AG08396 (cell line): ENCODE results near the gene WNK1.
"Not testable (repeated sequence)": the region's sequence is repeated elsewhere in the genome, so short reads cannot be mapped to it uniquely, and the experiment has no call there.

ENCODE experiments used
- DNase-seq: peaks from one replicate; pipeline ENCODE4 v3.0.0; 2012; ENCODE audit warnings: low spot score, mixed read lengths

WNK1 gene

GRCh38 chr12:779745-780734 is 27.7 kb downstream of the WNK1 start:
- peak; percentile 25 for DNase-seq

- no peak for DNase-seq
Observed at GRCh38 chr12:780750-781379, 28.5 kb downstream of the WNK1 start.

- no peak for DNase-seq
Observed at GRCh38 chr12:785706-786105, 33.3 kb downstream of the WNK1 start.

DNA sequence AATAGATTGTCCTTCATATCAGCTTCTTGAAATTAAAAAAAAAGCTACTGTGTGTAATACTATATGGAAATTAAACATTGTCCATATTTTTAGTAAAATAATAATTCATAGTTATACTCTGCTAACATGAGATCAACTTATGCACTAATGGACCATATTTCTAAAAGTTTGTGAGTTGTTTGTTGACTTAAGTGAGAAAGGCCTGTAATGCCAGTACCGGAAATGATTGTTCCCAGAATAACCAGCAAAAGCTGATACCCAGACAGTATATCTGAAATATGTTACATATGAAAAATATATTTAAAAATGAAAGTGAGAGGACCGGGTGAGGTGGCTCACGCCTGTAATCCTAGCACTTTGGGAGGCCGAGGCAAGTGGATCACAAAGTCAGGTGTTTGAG is 35.9 kb downstream of the WNK1 start:
- DNase-seq: no peak

- not testable (repeated sequence) for DNase-seq
Observed at GRCh38 chr12:788762-789161, 36.4 kb downstream of the WNK1 start.

DNA sequence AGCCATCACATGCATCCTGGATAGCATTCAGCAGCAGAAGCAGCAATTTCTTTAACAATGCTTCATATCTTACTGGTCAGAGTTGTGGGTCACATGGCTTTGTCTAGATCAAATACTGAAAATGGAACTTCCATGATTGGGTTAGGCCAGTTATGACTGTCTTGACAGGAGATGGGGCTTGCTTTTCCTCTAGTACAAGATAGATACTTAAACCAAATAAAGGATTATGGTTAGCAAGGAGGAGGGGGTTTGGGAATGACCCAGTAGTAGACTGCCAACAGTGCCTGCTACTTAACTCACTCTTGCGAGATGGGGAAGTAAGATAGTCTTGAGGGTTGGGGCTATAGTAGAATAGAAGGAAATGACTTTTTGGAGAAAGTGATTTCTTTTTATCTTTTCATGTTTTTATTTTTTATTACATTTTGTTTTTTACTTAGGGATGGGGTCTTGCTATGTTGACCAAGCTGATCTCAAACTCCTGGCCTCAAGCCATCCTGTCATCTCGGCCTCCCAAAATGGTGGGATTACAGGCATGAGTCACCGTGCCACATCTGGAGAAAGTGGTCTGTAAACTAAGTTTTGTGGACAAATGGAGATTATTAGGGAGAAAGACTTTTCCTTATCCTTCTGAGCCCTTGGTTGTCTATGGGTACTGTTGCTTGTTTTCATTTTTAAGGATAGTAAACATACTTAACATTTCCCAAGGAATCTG is 37.6 kb downstream of the WNK1 start:
- DNase-seq: no peak

- no peak for DNase-seq
Observed at GRCh38 chr12:790608-791007, 38.2 kb downstream of the WNK1 start.

GRCh38 chr12:793037-793436 is 40.7 kb downstream of the WNK1 start:
- no peak for DNase-seq

- DNase-seq: no peak
Observed at GRCh38 chr12:793711-794110, 41.3 kb downstream of the WNK1 start.

DNA sequence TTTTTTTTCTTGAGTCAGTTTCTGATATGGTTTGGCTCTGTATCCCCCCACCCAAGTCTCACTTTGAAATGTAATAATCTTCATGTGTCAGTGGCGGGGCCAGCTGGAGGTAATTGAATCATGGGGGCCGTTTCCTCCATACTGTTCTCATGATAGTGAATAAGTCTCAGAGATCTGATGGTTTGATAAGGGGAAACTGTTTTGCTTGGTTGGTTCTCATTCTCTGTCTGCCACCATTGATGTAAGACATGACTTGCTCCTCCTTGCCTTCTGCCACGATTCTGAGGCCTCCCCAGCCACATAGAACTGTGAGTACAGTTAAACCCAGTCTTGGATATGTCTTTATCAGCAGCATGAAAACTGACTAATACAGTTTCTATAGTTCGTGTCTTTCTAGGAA is 42.9 kb downstream of the WNK1 start:
- DNase-seq: no peak

DNA sequence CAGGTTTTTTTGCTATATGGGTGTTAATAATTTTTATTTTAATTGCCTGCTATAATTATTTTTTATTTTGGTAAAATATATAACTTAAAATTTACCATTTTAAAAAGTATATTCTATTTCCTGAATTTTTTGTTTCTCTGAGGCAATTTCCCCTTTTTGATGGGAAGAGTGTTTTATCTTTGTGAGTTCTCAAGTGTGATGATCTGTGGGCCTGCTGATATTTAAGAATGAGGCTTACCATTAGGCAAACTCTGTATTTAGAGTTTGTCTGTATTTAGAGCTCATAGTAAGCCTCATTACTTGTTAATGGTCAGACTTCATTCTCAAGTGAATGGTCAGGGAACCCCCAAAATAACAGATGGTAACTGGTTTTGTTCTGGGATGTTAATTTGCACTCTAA is 48.0 kb downstream of the WNK1 start:
- DNase-seq: no peak

- DNase-seq: no peak
Observed at GRCh38 chr12:802242-803120, 50.1 kb downstream of the WNK1 start.

DNA sequence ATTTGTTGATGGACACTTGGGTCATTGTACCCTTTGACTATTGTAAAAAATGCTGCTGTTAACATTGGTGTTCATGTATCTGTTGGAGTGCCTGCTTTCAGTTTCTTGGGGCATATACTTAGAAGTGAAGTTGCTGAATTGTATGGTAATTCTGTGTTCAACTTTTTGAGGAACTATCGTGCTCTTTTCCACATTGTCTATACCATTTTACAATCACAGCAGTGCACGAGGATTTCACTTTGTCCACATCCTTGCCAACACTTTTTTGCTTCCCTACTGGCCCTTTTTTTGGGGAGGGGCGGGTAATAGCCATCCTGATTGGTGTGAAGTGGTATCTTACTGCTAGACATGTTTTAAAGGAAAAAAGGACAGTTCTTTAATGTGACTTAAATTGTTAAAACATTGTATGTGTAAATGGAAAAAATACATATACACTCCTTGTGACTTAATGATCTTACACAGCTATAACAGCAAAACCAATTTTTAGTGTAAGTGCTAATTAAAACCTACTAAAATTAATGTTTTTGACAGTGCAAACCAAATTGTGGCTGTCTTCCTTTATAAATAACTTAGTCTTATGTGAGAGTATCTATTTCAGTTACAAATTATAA is 52.7 kb downstream of the WNK1 start:
- DNase-seq: no peak

- DNase-seq: no peak
Observed at GRCh38 chr12:806200-806791, 53.9 kb downstream of the WNK1 start.

DNA sequence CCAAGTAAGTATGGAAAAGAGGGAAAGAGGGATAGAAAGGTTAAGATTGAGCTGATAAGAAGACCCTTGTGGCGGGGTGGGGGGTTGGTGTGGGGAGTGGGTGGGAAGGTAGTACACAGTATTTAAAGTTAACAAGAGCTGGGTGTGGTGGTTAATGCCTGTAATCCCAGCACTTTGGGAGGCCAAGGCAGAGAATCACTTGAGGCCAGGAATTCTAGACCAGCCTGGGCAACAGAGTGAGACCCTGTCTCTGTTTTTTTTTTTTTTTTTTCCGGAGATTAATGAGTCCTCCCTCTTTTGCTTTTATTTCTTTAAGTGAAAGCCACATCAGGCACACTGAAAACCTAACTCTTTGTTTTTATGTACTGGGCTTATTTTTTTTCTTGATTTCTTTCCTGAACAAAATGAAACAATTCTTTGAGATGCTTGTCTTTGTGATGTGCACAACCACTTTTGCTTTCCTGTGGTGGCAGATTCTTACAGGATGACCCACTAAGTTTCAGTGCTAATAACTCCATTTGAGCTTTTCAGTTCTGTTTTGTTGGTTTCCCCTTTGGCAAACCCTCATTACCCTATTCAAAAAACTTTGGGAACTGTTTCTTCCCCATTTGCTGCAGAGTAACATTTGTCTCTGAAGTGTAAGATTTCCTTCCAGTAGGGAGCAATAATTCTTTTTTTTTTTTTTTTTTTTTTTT is 54.8 kb downstream of the WNK1 start:
- no peak for DNase-seq

GRCh38 chr12:810116-810515 is 57.7 kb downstream of the WNK1 start:
- DNase-seq: no peak

DNA sequence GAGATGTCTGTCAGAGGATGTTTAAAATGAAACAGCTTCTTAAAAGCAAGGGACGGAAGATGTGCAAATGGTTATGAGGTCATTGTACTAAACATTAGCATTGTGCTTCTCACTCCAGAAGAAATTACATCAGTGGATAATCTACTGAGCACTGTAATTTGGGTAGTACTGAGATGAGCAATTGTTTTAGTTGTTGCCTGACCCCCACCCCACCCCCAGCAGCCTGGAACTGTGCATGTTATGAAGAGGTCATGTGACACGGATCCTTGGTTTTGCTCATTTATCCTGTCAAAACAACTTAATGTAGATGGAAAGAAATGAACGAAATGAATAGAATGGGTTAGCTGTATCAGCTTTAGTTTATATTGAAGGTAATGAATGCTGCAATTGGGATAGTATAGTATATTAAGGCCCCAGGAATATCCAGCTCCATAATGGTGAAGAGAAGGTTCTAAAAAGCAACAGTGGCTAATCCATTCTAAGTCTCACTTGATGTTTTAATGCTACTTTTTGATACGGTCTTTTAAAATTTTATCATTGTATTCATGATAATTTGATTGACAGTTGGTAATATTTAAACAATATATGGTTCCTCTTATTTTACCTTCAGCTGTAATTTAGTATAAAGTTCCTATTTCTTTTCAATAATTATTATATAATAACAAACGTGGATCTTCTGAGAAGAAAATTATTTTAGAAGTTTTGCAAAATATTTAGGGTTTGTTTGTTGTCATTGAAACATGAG is 58.5 kb downstream of the WNK1 start:
- no peak for DNase-seq

GRCh38 chr12:812950-813349 is 60.6 kb downstream of the WNK1 start:
- DNase-seq: no peak

DNA sequence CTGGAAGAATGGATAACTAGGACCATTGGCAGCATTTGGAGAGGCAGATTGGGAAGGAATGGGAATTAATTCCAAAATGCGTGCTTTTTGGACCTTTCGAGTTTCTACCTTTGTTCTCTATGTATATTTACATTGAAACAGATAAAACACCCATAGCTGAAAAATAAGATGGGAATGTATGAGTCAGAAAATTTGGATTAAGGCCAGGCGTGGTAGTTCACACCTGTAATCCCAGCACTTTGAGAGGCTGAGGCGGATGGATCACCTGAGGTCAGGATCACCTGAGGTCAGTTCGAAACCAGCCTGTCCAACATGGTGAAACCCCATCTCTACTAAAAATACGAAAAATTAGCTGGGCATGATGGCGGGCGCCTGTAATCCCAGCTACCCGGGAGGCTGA is 65.1 kb downstream of the WNK1 start:
- DNase-seq: not testable (repeated sequence)
